Adrenal gland (tissue), 5 donors: ENCODE measurements around the gene PEAK1.

ENCODE experiments used
- POLR2A ChIP-seq, 2 donors: fragments of 450-650 bp; IDR thresholded peaks; one replicate each; pipeline ENCODE4 v1.6.1; 2017; ENCODE audit warnings: antibody characterized with exemption in 2 of 2, mild to moderate bottlenecking in 2 of 2, moderate library complexity in 1 of 2
- TF ChIP-seq, protein P1 (sequence below), 6 experiments: fragments of 450-650 bp in 4 of 6; fragments of 200-600 bp in 2 of 6; sonication (generic) in 1 of 6; IDR thresholded peaks; 1 replicate in 5 of 6; 2 replicates in 1 of 6; pipeline versions ENCODE4 v1.5.1 to v1.8.0; 2016 to 2021; ENCODE audit warnings: antibody characterized with exemption in 6 of 6, mild to moderate bottlenecking in 2 of 6, moderate library complexity in 1 of 6
- donor health status: DM: no; HTN: no; CAD: no.

DNA sequence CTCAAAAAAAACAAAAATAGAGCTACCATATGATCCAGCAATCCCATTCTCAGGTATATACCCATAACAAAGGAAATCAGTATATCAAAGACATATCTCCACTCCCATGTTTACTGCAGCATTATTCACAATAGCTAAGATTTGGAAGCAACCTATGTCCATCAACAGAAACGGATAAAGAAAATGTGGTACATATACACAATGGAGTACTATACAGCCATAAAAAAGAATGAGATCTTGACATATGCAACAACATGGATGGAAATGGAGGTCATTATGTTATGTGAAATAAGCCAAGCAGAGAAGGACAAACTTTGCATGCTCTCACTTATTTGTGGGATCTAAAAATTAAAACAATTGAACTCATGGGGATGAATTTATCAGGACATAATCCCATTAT lies 19.6 kb downstream of the PEAK1 start:
- TF ChIP-seq, protein P1, sequence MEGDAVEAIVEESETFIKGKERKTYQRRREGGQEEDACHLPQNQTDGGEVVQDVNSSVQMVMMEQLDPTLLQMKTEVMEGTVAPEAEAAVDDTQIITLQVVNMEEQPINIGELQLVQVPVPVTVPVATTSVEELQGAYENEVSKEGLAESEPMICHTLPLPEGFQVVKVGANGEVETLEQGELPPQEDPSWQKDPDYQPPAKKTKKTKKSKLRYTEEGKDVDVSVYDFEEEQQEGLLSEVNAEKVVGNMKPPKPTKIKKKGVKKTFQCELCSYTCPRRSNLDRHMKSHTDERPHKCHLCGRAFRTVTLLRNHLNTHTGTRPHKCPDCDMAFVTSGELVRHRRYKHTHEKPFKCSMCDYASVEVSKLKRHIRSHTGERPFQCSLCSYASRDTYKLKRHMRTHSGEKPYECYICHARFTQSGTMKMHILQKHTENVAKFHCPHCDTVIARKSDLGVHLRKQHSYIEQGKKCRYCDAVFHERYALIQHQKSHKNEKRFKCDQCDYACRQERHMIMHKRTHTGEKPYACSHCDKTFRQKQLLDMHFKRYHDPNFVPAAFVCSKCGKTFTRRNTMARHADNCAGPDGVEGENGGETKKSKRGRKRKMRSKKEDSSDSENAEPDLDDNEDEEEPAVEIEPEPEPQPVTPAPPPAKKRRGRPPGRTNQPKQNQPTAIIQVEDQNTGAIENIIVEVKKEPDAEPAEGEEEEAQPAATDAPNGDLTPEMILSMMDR (IDR thresholded peaks at IDR 0.05): no peak
- no peak for TF ChIP-seq POLR2A (IDR thresholded peaks at IDR 0.05)
